LoVo (cell line): Measurements from ENCODE around the gene STK33.
"Not testable (repeated sequence)": the region's sequence is repeated elsewhere in the genome, so short reads cannot be mapped to it uniquely, and the experiment has no call there.

Experiments used
- DNase-seq: peaks from one replicate; pipeline ENCODE4 v3.0.0-alpha.2; 2016; ENCODE audit warnings: low spot score

Gene STK33

DNA sequence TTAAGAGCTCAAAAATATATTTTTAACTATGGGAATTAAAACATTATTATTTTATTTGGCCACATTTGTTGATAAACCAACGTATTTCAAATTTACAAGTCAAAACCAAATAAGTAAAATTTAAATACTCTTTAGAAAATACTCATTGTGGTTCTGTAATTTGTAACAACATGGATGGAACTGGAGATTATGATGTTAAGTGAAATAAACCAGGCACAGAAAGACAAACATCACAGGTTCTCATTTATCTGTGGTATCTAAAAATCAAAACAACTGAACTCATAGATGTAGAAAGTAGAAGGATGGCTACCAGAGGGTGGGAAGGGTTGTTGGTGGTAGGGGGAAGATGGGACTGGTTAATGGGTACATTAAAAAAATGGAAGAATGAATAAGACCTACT lies 50.8 kb downstream of the STK33 start:
- no peak for DNase-seq

DNA sequence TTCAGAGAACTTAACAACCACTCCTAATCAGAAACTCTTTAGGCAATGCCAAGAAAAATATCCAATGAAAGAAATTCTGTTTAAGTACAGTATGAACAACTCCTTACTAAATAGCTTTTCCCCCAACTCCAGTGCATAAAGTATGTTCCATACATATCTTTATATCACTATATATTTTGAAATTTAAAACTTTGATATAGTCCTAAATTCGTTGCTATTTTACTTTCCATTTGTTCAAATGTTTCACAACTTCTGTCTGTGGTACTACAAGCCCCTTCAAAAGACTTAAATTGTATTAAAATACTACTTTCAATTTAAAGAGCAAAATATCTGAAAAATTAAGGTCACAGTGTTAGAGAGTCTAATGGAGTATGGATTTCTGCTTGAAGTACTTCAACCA lies 52.6 kb downstream of the STK33 start:
- no peak for DNase-seq

DNA sequence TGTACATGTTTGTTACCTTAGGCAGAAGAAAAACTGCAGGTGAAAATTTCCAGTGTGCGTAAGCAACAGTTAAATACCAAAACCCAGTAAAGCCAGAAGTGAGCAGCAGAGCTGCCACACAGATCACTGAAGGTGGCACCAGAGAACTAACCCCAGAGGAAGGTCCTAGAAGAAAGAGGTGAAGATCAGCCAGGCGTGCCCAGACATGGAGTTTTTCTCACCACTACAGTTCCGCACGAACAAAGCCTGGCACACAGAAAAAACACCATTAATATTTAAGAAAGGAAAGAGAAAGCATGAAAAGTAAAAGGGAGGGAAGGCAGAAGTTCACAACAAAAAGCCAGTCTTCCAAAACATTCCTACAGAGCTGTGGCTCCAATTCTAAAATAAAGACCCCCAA lies 60.7 kb downstream of the STK33 start:
- DNase-seq: no peak

DNA sequence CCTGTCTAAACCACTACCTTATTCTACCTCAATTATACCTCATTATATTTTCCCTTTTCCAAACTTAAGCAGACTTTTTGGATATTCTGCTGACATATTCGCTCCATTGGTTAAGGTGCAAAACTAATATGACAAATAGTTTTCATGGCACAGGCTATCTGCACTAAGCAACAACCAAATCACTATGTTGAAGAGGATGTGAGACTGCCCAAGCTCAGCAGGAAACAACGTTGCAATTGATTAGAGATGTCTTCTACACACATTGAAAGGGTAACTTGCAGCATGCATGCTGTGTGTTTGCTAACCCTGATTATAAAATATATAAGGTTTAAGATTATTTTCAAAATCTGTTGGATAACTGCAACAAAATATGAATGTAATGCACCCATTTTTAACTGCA lies 61.6 kb downstream of the STK33 start:
- DNase-seq: no peak

DNA sequence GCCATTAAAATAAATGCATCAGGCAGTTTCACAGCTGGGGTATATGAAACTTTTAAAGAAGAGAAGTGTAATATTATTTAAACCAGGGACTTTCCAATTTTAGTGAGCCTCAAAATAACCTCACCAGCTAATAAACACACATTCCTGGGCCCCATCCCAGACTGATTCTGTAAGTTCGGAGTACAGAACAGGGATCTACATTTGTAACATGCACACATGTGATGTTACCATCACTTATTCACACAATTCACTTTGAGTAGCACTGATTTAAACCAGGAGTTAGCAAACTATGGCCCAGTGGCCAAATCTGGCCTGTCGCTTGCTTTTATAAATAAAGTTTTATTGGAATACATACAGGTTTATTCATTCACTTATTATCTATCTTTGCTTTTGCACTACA lies 62.0 kb downstream of the STK33 start:
- no peak for DNase-seq

DNA sequence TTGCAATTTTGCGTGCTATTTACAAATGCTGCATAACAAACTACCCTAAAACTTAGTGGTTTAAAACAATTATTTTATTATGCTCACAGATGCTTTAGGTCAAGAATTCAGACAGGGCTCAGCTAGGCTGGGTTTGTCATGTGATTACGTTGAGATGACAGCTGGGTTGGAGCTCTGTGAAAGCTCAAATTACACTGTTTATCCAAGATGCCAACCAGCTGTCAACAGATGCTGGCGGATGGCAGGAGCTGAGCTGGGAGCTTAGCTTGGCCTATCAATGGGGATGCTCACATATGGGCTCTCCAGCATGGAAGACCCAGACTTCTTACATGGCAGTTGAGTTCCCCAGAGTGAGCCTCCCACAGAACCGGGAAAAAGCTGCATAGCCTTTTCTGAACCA lies 62.7 kb downstream of the STK33 start:
- no peak for DNase-seq

DNA sequence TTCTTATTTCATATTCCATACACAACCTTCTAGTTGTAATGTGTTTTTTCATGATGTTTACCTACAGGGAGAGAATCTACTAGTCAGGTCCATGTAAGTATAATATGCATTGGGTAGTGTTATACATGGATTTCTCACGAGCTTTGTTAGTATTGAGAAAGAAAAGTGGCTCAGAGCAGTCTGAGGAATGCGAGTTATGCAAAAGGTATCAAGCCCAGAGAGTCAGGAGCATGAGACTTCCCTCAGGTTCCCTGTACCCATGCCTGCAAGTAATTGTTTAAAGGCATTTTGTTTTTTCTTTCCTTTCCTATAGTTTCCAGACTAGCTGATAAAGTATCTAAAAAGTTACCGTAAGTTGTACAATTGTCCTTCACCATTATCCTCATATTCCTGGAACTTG lies 66.1 kb downstream of the STK33 start:
- DNase-seq: no peak

DNA sequence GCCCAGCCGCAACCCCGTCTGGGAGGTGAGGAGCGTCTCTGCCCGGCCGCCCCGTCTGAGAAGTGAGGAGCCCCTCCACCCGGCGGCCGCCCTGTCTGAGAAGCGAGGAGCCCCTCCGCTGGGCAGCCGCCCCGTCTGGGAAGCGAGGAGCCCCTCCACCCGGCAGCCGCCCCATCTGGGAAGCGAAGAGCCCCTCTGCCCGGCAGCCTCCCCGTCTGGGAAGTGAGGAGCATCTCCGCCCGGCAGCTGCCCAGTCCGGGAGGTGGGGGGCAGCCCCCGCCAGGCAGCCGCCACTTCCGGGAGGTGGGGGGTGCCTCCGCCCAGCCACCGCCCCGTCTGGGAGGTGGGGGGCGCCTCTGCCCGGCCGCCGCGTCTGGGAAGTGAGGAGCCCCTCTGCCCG lies 70.6 kb downstream of the STK33 start:
- DNase-seq: no peak

DNA sequence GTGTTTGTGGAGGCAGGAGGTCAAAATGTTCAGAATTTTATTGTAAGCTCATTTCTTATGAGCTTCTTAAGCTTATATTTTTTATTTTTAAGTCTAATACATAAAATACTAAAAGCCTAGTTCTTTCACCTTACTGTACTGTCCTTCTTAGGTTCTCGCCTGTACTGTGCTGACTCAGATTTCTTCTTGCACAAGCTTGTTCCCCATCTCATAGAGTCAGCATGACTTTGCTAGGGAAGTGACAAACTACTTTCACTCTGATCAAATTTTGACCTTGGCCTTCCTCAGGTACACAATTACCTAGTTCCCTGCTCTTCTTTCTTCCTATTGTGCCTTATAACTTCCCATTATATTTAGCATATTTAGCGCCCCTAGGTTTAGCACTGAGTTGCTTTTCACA lies 81.5 kb downstream of the STK33 start:
- no peak for DNase-seq

DNA sequence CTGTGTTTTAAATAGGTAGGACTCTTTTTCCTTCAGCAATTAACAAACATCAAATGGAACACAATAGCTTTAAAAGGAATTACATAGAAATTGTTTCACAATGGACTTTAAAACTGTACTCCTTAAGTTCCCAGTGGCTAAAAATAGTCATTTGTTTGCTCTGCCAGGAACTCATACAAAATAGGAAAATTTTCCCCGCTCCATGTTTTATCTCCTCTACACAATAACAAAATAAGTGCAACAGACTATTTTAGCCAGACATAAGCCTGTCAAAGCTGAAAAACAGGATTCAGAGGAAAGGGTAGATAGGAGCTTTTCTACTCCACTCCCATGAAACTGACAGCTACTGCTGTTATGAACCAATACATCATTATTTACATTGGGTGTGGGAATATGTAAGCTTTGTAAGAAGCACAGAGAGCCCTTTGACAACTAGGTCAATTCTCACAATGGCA lies 90.1 kb downstream of the STK33 start:
- no peak for DNase-seq

DNA sequence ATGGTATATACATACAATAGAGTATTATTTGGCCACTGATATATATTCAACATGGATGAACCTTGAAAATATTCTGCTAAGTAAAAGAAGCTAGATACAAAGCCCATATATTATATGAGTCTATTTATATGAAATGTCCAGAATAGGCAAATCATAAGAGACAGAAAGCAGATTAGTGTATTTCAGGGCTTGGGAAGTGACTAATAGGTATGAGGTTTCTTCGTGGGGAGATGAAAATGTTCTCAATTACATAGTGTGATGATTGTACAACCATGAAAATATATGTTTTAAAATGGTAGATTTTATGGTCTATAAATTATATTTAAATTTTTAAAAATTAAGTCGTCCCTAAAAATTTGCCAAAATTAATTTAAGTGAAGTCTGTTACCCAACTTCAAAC lies 92.2 kb downstream of the STK33 start:
- no peak for DNase-seq

DNA sequence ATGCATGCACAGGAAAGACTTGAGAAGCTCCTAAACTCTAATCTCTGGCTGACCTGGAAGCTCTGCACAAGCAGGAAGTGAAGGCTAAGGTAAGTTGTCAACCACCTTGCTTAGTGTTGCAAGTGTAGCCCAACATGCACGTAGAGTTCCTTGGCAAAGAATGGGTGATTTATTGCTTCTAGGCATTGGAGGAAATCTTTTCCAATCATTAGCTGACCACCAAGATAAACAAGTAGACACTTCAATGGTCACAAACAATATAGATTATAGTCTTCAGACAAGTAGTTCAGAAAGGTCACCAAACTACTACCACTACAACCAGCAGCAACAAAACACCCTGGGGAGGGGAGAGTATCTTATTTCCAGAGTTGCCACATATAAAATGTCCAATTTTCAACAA lies 105.6 kb downstream of the STK33 start:
- no peak for DNase-seq

DNA sequence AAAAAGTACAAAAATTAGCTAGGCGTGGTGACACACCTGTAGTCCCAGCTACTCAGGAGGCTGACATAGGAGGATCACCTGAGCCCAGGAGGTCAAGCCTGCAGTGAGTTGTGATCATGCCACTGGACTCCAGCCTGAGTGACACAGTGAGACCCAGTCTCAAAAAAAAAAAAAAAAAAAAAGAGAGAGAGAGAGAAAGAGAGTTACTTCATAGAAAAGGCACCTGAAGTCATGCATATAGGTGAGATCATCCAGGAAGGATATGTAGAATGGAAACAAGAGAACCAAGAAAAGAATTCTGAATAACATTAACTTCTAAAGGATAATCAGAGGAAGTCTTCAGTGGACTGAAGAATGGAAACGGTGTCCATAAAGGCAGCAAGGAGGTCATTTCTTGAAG lies 106.8 kb downstream of the STK33 start:
- DNase-seq: no peak

DNA sequence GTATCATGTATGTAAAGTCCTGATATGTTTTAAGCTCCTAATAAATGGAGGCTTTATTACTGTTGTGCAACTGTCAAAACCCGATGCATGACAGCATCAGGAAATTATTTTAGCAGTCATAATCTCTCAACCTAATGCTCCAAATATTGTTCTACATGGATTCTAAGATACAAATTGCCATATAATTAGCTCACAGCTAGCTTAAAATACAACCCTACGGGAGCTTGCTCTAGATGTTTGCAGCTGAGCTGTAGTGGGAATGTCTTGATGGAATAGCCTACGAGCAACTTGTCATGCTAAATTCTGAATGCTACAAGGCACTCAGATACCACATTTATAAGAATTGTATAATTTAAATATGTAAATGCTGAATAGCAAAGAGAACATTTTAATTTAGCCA lies 109.8 kb downstream of the STK33 start:
- DNase-seq: no peak

DNA sequence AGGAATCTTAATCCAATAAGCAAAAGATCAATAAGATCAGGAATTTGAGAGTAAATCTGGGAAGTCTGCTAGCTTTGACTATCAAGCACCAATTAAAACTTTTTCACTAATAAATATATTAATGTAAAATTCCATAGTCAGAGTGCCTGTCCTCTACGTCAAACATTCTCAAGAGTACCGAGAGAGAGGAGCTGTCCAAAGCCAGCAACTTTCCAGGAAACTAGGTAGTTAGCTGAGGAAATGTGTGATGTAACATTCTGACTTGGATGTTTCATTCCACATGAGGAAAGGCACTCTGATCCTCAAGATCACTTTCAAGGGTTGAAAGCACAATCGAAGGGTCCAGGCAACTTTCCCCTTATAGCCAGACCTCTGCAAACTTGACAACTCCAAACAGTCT lies 113.2 kb downstream of the STK33 start:
- DNase-seq: no peak

DNA sequence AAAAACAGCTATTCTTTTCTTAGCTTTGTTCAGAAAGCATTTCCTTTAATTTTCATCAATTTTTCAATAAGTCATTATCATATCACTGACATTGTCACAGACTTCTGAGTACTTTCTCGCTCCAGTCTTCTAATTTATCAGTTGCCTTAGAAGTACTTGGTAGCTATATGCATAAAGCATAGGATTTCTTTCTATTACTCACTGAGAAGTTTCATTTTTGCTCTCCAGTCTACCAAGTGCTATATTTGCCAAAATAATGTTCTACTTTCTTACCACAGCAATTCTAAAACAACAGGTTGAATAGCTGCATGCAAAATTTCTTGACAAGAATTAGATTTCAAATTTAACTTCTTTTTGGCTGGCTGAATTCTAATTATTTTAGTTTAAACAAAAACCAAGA lies 116.3 kb downstream of the STK33 start:
- DNase-seq: no peak

DNA sequence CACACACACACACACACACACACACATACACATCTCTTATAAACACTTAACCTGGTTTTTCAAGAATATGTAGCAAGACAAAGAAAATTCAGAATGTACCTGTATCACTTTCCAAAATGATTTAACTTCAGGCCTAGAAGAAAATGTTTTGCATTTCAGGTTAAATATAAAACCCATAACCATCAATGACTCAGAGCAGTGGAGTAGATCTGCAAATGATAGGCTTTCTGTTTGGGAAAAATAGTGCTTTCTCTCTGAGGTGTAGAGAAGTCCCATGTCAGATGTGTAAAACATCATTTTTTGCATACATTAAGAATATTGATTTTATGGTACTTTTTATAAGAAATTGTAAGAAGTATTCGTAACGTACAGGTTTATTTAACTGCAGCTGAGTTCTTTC lies 116.9 kb downstream of the STK33 start:
- DNase-seq: no peak

DNA sequence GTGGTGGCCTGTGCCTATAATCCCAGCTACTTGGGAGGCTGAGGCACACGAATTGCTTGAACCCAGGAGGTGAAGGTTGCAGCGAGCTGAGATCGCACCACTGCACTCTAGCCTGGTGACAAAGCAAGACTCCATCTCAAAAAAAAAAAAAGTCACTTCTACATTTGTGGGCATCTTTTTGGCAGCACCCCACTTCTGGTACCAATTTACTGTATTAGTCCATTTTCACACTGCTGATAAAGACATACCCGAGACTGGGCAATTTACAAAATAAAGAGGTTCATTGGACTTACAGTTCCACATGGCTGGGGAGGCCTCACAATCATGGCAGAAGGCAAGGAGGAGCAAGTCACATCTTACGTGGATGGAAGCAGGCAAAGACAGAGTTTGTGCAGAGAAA lies 126.2 kb downstream of the STK33 start:
- not testable (repeated sequence) for DNase-seq

DNA sequence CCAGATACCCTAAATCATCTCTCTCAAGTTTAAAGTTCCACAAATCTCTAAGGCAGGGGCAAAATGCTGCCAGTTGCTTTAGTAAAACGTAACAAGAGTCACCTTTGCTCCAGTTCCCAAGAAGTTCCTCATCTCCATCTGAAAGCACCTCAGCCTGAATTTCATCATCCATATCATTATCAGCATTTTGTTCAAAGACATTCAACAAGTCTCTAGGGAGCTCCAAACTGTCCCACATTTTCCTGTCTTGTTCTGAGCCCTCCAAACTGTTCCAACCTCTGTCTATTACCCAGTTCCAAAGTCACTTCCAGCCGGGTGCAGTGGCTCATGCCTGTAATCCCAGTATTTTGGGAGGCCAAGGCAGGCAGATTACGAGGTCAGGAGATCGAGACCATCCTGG lies 126.7 kb downstream of the STK33 start:
- DNase-seq: not testable (repeated sequence)

DNA sequence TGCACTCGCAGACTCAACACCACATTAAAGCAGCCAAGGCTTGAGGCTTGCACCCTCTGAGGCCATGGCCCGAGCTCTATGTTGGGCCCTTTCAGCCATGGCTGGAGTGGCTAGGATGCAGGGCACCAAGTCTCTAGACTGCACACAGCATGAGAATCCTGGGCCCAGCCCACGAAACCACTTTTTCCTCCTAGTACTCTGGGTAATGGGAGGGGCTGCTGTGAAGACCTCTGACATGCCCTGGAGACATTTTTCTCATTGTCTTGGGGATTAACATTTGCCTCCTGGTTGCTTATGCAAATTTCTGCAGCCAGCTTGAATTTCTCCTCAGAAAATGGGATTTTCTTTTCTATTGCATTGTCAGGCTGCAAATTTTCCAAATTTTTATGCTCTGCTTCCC lies 127.1 kb downstream of the STK33 start:
- not testable (repeated sequence) for DNase-seq

DNA sequence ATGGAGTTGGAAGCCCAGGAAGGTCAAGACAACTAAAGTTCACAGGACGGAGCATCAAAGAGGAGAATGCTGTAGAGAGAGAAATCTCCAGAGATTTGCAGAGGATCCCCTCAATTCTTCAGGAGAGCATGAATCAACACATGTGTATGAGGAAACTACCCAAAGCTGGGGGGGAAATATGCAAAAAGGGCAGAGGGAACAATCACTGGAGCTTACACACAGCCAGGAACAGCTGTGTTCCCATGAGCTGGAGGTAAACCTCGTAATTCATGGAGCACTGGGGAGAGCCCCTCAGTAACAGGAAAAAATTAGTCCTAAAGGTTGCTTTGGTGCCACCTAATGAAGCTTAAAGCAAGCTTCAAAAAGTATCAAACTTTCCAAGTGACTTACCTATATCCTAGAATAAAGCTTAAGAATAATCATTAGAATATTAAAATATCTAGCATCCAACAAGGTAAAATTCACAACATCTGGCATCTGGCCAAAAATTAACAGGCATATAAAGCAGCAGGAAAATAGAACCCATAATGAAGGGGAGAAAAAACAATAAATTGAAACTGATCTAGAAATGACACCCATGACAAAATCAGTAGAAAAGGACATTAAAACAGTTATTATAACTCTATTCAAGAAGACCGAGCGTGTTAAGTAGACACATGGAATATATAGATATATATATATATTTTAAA lies 134.2 kb downstream of the STK33 start:
- DNase-seq: no peak

DNA sequence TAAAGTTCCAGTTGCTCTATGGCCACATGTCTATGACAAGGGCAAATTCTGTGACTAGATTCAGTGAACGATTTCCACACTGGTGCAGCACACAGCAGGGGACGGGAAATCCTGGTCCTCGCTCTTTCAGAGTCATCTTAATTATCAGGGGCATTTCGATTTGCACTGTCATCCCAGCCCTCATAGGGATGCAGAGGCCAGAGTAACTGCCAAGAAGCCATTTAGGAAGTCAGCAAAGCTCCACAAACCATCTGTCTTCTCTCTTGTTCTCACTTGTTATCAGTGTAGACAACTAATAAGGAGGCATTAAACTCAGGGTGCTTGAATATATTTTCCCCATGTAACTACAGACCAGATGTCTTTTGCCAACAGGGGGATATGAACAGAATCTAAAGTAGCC lies 151.7 kb downstream of the STK33 start:
- DNase-seq: no peak

DNA sequence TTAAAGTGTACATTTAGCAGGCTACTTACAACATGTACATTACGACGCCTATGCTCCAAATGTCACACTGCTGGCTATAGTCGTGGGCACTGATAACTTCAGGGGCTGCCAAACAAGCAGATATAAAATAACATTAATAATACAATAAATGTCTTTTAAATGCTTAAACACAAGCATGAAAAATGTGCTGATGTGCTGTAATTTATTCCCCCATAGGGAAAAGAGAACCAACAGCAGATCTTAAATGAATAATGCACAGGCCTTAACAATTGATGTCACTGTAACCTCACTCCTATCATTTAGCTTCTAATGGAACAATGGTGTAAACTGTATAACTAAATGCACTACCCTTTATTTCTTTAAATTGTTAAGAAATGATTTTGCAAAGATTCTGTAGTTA lies 153.4 kb downstream of the STK33 start:
- DNase-seq: no peak

DNA sequence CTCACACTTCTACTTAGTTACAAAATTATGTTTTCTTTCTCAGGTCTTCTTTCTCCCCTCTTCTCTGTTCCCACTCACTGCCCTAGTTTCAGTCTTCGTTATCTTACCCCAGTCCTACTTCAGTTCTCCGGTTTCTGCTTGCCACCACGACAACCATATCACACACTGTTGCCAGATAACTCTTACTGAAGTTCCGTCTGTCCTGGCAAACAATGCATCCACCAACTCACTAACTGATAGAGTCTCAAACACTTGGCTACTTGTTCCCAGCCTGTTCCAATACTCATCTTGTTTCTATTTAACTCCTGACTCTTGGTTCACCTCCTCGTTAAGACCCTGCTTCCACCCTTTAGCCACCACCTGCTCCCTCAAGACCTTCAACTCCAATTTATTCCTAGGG lies 164.5 kb downstream of the STK33 start:
- DNase-seq: no peak

DNA sequence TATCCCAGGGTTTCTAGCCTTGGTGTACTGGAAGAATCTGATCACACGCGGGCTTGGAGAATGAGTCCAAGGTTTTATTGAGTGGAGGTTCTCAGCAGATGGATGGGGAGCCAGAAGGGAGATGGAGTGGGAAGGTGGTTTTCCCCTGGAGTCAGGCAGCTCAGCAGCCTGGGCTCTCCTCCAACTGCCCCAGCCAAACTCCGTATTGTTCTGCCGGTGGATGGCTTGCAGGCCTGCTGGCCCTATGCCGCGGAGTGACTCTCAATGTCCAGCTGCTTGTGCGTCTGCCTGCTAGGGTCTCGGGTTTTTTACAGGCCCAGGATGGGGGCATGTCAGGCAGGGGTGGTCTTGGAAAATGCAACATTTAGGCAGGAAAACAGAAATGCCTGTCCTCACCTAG lies 168.0 kb downstream of the STK33 start:
- DNase-seq: no peak
